GM21717 (cell line): ENCODE measurements around the gene PTPRM.
"Not testable (repeated sequence)": the region's sequence is repeated elsewhere in the genome, so short reads cannot be mapped to it uniquely, and the experiment has no call there.

Experiments
- ATAC-seq: cut with Tn5 transposase; IDR thresholded peaks from one replicate; pipeline ENCODE4 v1.9.1; 2021; ENCODE audit warnings: mild to moderate bottlenecking, moderate library complexity; ENCODE audit not compliant: unreplicated experiment

PTPRM gene

DNA sequence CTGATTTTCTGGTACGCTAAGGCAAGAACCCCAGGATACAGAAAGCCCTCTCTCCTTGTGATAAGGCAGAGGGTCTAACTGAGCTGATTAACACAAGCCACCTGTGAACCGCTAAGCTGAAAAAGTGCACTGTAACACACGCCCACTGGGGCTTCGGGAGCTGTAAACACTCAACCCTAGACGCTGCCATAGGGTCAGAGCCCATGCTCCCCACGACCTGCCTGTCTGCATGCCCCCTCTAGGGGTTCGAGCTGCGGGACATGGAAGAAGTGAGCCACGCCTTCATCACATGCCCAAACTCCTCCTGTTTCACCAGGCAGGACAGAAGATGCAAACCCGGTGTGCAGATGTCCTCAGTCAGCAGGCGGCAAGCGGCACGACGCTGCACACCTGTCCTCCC lies 868.3 kb downstream of the PTPRM start:
- ATAC-seq, result no peak

DNA sequence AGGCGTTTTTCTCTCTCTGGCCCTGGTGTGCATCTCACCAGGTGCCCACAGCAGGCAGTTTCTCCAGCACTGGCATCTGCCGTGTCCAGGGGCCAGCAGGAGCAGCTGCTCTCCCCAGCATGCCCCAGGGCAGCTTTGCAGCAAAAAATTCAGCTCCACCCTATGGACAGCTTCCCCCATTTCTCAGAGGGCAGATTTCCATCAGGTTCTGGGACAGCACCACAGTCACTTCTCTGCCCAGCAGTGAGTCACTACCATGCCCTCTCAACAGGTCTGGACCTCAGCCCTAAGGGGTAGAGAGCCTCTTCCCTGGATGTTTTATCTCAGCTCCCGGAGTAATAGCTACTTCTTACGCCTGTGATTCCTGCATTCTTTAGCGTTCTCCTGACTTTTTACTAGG lies 871.9 kb downstream of the PTPRM start:
- no peak for ATAC-seq

DNA sequence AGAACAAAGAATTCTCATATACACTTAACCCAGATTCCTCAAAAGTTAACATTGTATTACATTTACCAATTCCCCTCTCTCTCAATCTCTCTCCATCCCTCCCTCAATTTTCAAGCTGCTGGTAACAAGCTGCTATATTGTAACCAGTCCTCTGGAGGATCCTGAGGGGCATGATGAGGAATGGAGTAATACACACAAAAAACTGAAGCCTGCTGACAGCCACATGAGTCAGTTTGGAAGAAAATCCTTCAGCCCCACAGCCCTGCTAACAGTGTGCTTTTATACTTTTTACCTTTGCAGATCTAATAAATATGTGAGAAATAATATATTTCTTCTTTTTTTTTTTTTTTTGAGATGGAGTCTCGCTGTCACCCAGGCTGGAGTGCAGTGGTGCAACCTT lies 876.4 kb downstream of the PTPRM start:
- no peak for ATAC-seq

DNA sequence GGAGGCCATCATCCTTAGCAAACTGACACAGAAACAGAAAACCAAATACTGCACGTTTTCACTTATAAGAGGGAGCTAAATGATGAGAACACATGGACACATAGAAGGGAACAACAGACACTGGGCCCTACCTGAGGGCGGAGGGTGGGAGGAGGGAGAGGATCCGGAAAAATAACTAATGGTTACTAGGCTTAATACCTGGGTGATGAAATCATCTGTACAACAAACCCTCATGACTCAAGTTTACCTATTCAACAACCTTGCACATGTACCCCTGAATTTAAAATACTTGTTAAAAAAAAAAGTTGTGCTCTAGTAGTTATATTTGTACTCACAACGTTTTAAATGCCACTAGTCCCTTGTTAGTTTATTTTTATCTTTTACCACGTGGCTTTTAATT lies 879.8 kb downstream of the PTPRM start:
- ATAC-seq, result not testable (repeated sequence)

DNA sequence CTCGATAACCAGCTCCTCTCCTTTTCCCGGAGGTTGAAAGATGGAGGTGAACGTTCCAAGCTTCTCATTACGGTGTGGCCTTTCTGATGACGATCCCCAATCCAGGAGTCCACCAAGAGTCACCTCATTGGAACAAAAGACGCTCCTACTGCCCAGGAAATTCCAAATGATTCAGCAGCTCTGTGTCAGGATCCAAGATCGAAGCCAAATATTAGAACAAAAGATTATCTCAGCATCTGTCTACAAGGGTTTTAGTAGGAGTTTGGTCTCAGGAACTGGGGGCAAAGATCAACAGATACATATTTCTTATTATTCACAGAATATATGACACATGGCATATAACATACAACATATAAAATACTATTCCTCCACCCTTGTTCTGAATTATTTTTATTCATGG lies 881.0 kb downstream of the PTPRM start:
- no peak for ATAC-seq

- no peak for ATAC-seq
These were observed 882.9 kb downstream of the PTPRM start for GRCh38 chr18:8450013-8450412.

- ATAC-seq, result no peak
These were observed 884.0 kb downstream of the PTPRM start for GRCh38 chr18:8450898-8451665.

- ATAC-seq, result no peak
These were observed 886.4 kb downstream of the PTPRM start for GRCh38 chr18:8453528-8453927.

- no peak for ATAC-seq
These were observed 887.0 kb downstream of the PTPRM start for GRCh38 chr18:8454136-8454535.

DNA sequence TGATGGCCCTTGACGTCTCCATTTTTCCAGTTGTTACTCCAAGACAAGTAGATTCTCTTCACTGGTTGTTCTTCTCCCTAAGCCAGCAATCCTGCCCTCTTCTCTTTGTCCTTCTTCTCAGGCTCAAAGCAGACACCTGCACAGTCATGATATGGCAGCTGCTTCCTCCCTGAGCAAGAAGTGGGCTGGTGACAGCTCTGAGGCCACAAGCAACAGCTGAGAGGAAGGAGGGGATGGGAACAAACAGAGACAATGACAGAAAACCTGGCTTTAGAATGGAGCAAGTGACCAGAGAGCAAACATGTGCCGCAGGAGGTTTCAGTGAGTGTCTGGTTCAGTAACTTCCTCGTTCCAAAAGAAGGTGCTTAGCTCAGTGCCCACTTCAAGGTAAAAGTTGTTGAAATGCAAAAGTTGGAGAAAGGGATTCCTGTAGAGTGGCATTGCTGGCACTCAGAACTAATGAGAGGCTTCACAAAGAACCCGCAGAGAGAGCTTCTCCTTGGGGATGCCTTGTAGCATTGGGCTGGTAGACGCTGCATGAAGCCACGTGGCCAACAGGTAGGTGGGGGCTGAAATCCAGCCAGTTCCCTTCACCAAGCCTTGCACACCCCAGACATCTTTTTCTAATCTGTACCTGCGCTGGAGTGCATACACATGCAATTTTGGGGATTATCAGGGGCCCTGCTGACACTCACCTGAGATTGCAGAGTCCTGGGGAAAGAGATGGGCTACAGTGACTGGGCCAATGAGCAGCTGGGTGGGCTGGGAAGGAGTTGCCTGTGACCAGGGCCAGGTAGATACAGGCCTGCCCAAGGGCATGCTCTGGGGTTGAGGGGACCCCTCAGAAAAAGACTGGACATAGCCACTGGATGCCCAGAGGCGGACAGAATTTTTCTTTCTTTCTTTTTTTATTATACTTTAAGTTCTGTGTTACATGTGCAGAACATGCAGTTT lies 888.8 kb downstream of the PTPRM start:
- no peak for ATAC-seq
